GM19099 (cell line): Measurements from ENCODE around the gene ANTXR1.

Experiments used
- POLR2A ChIP-seq: IDR thresholded peaks from 3 replicates; pipeline ENCODE4 v1.6.1; 2011; ENCODE audit warnings: low read depth; ENCODE audit not compliant: insufficient read length; ENCODE audit errors: extremely low read depth

Gene ANTXR1

GRCh38 chr2:69041214-69041613 is 28.2 kb downstream of the ANTXR1 start:
- no peak for TF ChIP-seq POLR2A

- TF ChIP-seq POLR2A = no peak
These were observed 30.9 kb downstream of the ANTXR1 start for GRCh38 chr2:69043736-69044400.

DNA sequence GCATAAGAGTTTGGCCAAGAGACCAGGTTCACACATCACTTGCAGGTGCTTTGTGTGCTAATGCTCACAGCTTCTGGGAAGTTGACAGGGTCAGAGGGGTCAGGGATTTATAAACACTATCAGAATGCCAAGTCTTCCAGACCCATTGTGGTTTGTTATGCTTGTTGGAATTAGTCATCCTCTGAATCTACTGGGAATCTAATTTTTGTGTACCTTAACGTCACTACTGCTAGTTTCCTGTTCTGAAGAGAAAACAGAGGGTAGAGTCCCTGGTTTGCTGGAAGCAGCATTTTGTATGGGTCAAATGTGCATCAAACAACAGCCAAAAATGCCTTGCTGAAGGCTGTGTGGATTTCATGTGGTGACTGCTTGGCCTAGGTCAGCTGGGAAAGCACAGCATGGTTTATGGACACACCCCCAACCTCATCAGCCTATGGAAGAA is 33.3 kb downstream of the ANTXR1 start:
- TF ChIP-seq POLR2A = no peak

- no peak for TF ChIP-seq POLR2A
These were observed 34.7 kb downstream of the ANTXR1 start for GRCh38 chr2:69047625-69048145.

- no peak for TF ChIP-seq POLR2A
These were observed 37.8 kb downstream of the ANTXR1 start for GRCh38 chr2:69050802-69051201.

DNA sequence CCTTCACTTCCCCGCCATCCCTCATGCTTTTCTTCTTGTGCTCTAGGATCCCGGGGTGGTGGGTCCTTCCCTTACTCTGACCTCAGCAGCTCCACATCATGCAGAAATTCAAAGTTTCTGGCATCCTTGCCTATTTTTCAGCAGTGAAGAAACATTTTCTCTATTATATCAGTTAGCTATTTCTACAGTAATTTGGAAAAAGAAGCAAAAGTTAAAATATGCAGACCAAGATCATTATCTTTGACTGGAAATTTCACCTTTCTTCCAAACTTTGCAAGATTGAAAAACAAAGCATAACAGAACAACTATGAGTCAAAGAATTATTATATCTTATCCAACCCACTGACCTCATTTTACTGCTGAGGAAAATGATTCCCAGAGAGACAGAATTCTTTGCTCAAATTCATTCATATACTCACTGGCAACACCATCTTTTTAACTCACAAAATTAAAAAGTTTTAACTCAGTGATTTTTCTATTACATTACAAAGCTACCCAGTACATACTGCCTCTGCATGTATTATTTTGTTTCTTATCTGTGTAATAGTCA is 40.5 kb downstream of the ANTXR1 start:
- no peak for TF ChIP-seq POLR2A

GRCh38 chr2:69054431-69054830 is 41.5 kb downstream of the ANTXR1 start:
- TF ChIP-seq POLR2A = no peak

GRCh38 chr2:69055688-69056470 is 42.9 kb downstream of the ANTXR1 start:
- TF ChIP-seq POLR2A = no peak

- no peak for TF ChIP-seq POLR2A
These were observed 44.7 kb downstream of the ANTXR1 start for GRCh38 chr2:69057660-69058059.

DNA sequence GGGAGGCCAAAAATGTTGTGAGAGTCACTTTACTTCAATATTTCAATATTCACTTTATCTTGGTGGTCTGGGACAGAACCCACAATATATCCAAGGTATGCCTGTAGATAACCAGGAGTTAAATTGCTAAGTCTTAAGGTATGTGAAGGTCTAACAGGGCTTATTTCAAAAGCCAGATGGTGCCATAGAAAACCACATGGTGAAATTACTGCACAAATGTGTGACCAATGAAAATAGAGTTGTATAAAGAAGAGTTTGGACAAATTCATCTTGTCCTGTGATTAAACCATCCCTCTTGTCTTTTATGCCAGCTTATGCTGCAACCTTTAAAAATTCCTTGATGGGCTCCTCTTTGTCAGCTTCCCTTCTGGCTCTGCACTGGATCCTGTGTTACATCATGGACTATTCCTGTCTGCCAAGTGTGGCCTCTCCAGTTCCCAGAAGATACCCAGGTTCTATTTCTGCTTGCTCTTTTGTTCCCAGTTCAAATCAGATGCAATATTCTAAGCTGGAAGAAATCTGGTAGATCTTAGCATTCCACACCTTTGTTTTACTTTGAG is 46.8 kb downstream of the ANTXR1 start:
- TF ChIP-seq POLR2A = no peak

DNA sequence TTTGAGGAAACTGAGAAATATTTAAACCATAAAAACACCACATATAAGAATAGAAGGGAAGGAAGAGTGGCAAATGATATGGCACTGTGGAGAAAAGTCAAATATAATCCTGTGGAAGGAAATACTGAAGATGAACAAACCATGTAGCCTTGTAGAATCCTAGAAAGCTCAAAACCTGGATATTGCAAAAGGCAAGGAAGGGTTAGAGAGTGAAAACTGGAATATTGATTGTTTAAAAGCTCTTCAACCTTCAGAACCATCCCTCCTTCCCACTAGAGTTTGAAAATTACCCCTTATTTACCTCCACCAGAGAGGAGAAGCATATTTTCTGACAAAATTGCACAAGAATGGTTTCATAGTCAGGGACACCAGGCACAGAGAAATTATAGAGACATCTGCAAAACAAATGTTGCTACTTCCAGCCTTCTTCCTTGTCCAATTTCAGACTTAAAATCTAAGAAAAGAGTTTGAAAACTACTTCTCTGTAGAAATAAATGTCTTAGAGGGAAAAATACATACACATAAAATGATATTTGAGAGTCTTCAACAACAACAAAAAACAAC is 48.0 kb downstream of the ANTXR1 start:
- no peak for TF ChIP-seq POLR2A

- no peak for TF ChIP-seq POLR2A
These were observed 48.5 kb downstream of the ANTXR1 start for GRCh38 chr2:69061525-69061924.

GRCh38 chr2:69062307-69062962 is 49.5 kb downstream of the ANTXR1 start:
- no peak for TF ChIP-seq POLR2A

GRCh38 chr2:69065735-69066336 is 52.9 kb downstream of the ANTXR1 start:
- TF ChIP-seq POLR2A = no peak

DNA sequence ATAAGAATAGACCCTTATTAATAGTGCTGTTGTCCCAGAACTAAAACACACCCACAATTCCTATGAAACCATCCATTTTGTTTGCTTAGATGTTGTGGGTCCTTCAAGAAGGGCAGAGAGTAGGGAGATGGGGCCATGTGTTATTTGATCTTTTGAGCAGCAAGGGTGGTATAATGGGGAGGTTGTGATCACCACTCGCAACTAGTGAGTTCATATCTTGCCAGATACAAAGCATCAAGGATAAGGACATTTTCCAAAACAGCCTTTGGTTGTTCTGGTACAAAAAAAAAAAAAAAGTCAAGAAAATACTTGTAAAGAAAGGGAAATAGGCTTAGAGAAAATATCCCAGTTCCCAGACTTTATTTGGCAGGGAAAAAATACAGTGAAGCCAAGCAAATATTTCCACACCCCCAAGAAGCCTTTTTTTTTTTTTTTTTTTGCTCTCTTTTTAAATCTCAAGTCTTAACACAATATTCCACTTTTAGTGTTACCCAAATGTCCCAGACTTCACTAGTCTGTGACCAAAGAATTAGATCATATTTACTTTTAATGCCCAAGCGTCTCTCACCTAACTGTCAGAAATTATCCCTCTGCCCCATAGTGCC is 54.1 kb downstream of the ANTXR1 start:
- TF ChIP-seq POLR2A = no peak

- TF ChIP-seq POLR2A = no peak
These were observed 54.9 kb downstream of the ANTXR1 start for GRCh38 chr2:69067866-69068265.
